Glutamatergic neuron (in vitro differentiated cells): Measurements from ENCODE around the gene CDH23. TPM values are rescaled to one million over a fixed set of nuclear protein-coding genes. Genes with fewer than 3 reads are reported as not detected.

ENCODE experiments used
- DNase-seq: peaks from one replicate; pipeline ENCODE4 v3.0.0; 2022
- H3K27ac Mint-ChIP-seq: one replicate; pipeline ENCODE4 v1.8.0; 2020; ENCODE audit warnings: mild to moderate bottlenecking, mixed read lengths, inconsistent platforms; ENCODE audit not compliant: unreplicated experiment
- H3K27me3 Mint-ChIP-seq: one replicate; pipeline ENCODE4 v1.8.0; 2020; ENCODE audit warnings: mild to moderate bottlenecking, moderate library complexity, mixed read lengths, inconsistent platforms; ENCODE audit not compliant: unreplicated experiment
- H3K36me3 Mint-ChIP-seq: one replicate; pipeline ENCODE4 v1.8.0; 2020; ENCODE audit warnings: mild to moderate bottlenecking, mixed read lengths, inconsistent platforms; ENCODE audit not compliant: unreplicated experiment
- H3K4me1 Mint-ChIP-seq: one replicate; pipeline ENCODE4 v1.8.0; 2020; ENCODE audit warnings: mild to moderate bottlenecking, low read depth, mixed read lengths, inconsistent platforms; ENCODE audit not compliant: unreplicated experiment
- H3K4me3 Mint-ChIP-seq: one replicate; pipeline ENCODE4 v1.8.0; 2020; ENCODE audit warnings: mild to moderate bottlenecking, mixed read lengths, inconsistent platforms; ENCODE audit not compliant: unreplicated experiment
- H3K9me3 Mint-ChIP-seq: one replicate; pipeline ENCODE4 v1.8.0; 2020; ENCODE audit warnings: mild to moderate bottlenecking, moderate library complexity, mixed read lengths, inconsistent platforms; ENCODE audit not compliant: unreplicated experiment
- CTCF ChIP-seq: fragments of 200-600 bp; sonication (generic); IDR thresholded peaks from one replicate; pipeline ENCODE4 v1.5.0; 2021; ENCODE audit not compliant: partially characterized antibody, unreplicated experiment
- total RNA-seq: library from RNA; stranded (reverse); fragmentation: NEBNext Ultra II Directional; extraction: Animal tissue kit (Norgen Biotek cat#: 25700); gene quantifications from one replicate; pipeline ENCODE4 v1.2.1, GENCODE V29; 2021; ENCODE audit not compliant: unreplicated experiment

CDH23 gene
- total RNA-seq, 1 donor from 2014 or later, result 2.0 TPM

- no peak overlapping the region for H3K4me3 Mint-ChIP-seq
- H3K27me3 Mint-ChIP-seq, result peaks cover 4% of the 10 kb centered on the region
- no peak for TF ChIP-seq CTCF
- no peaks in the 10 kb centered on the region for H3K4me1 Mint-ChIP-seq
- DNase-seq, result no peak
- peaks cover 20% of the 10 kb centered on the region for H3K36me3 Mint-ChIP-seq
- no peak overlapping the region for H3K27ac Mint-ChIP-seq
- H3K9me3 Mint-ChIP-seq, result peaks cover 5% of the 10 kb centered on the region
These were observed 92.4 kb downstream of the CDH23 start for GRCh38 chr10:71489077-71489476.

- Mint-ChIP-seq H3K4me3 (no peak overlapping the region), H3K27me3 (peaks cover 4% of the 10 kb centered on the region), H3K9me3 (peaks cover 7% of the 10 kb centered on the region)
These were observed 96.2 kb downstream of the CDH23 start for GRCh38 chr10:71492872-71493271.

GRCh38 chr10:71493741-71494140 lies 97.0 kb downstream of the CDH23 start:
- peaks cover 4% of the 10 kb centered on the region for H3K27me3 Mint-ChIP-seq
- H3K27ac Mint-ChIP-seq, result no peak overlapping the region
- H3K36me3 Mint-ChIP-seq, result peaks cover 15% of the 10 kb centered on the region
- H3K4me1 Mint-ChIP-seq, result peaks cover 3% of the 10 kb centered on the region
- no peak for TF ChIP-seq CTCF
- peaks cover 7% of the 10 kb centered on the region for H3K9me3 Mint-ChIP-seq
- H3K4me3 Mint-ChIP-seq, result no peak overlapping the region
- DNase-seq, result no peak

More at GRCh38 chr10:71492872-71493271, 96.2 kb downstream of the CDH23 start:
- TF ChIP-seq CTCF, result no peak
- DNase-seq, result no peak
- H3K4me1 Mint-ChIP-seq, result peaks cover 3% of the 10 kb centered on the region
- H3K36me3 Mint-ChIP-seq, result peaks cover 20% of the 10 kb centered on the region
- H3K27ac Mint-ChIP-seq, result no peak overlapping the region

GRCh38 chr10:71494476-71494875 lies 97.8 kb downstream of the CDH23 start:
- H3K9me3 Mint-ChIP-seq, result peaks cover 6% of the 10 kb centered on the region
- no peak for TF ChIP-seq CTCF
- peaks cover 3% of the 10 kb centered on the region for H3K4me1 Mint-ChIP-seq
- H3K4me3 Mint-ChIP-seq, result no peak overlapping the region
- H3K27me3 Mint-ChIP-seq, result peaks cover 4% of the 10 kb centered on the region
- no peak for DNase-seq
- H3K36me3 Mint-ChIP-seq, result peaks cover 8% of the 10 kb centered on the region
- no peak overlapping the region for H3K27ac Mint-ChIP-seq

- Mint-ChIP-seq H3K4me3 (no peak overlapping the region), H3K9me3 (peaks cover 6% of the 10 kb centered on the region), H3K4me1 (peaks cover 3% of the 10 kb centered on the region), H3K36me3 (peaks cover 4% of the 10 kb centered on the region), H3K27ac (no peak overlapping the region), H3K27me3 (peaks cover 4% of the 10 kb centered on the region)
- no peak for DNase-seq
- no peak for TF ChIP-seq CTCF
These were observed 98.3 kb downstream of the CDH23 start for GRCh38 chr10:71494980-71495381.
